ENCODE results near the gene ZMYND12. TPM values are rescaled to one million over a fixed set of nuclear protein-coding genes. Genes with fewer than 3 reads are reported as not detected.
A peak's percentile ranks its signal among the peaks of the same experiment; 100 is the strongest.

The ZMYND12 gene
- total and polyA plus RNA-seq, 7 donors = 0.54 to 10.9 (median 1.0) TPM

- Histone ChIP-seq H3K9me3 (no peaks in the 10 kb centered on the region), H3K4me1 (peaks cover 0 to 38% (median 34%) of the 10 kb centered on the region in 4 donors), H3K4me3 (no peak overlapping the region), H3K36me3 (no peaks in the 10 kb centered on the region), H3K27me3 (no peaks in the 10 kb centered on the region), H3K27ac (peak overlapping the region in 3 of 4 donors; percentile 74 to 87 (median 80))
- WGBS, 2 donors = 88 to 89% methylated on average over 7 of the region's 7 CpGs
- no peak for TF ChIP-seq CTCF (IDR thresholded peaks at IDR 0.05)
- TF ChIP-seq EP300 (IDR thresholded peaks at IDR 0.05) = peak; percentile 29 to 95 (median 76)
- peak; percentile 53 to 87 (median 67) for TF ChIP-seq POLR2AphosphoS5 (IDR thresholded peaks at IDR 0.05)
- intact Hi-C loops (cut with DNase I) = loop anchor here (2.0 to 5.0 kb wide), 2 partner anchors 38 to 83 kb away; partner anchors contain the start of gene RIMKLA
- peak; percentile 75 for DNase-seq
Observed at GRCh38 chr1:42420121-42420520, 35.7 kb downstream of the ZMYND12 start.

GRCh38 chr1:42419126-42419821, 36.5 kb downstream of the ZMYND12 start:
- 87 to 93% methylated on average over 5 of the region's 5 CpGs for WGBS, 2 donors
- Histone ChIP-seq H3K27me3 (no peaks in the 10 kb centered on the region), H3K9me3 (no peaks in the 10 kb centered on the region), H3K27ac (peak overlapping the region in 3 of 4 donors; percentile 74 to 87 (median 80)), H3K4me3 (no peak overlapping the region), H3K36me3 (no peaks in the 10 kb centered on the region), H3K4me1 (peaks cover 0 to 38% (median 34%) of the 10 kb centered on the region in 4 donors)
- peak; percentile 94 for DNase-seq
- intact Hi-C loops (cut with DNase I) = loop anchor here (2.0 kb wide), 1 partner anchor 38 kb away; the partner anchor contains the start of genes PPCS and ZMYND12
- TF ChIP-seq POLR2AphosphoS5 (IDR thresholded peaks at IDR 0.05) (peak; percentile 87 to 95 (median 90)), POLR2A (IDR thresholded peaks at IDR 0.05) (no peak), EP300 (IDR thresholded peaks at IDR 0.05) (peak; percentile 35 to 95 (median 80))

- TF ChIP-seq POLR2AphosphoS5 (IDR thresholded peaks at IDR 0.05) (no peak), POLR2A (IDR thresholded peaks at IDR 0.05) (no peak), EP300 (IDR thresholded peaks at IDR 0.05) (no peak), CTCF (IDR thresholded peaks at IDR 0.05) (no peak)
- 92 to 93% methylated on average over 1 of the region's 1 CpG for WGBS, 2 donors
- peak overlapping the region in 2 of 4 donors; percentile 80 to 87 for H3K27ac ChIP-seq
- no peak overlapping the region for H3K4me3 ChIP-seq
- H3K9me3 ChIP-seq = no peaks in the 10 kb centered on the region
- intact Hi-C loops (cut with DNase I) = loop anchor here (2.0 kb wide), 1 partner anchor 38 kb away; the partner anchor contains the start of genes PPCS and ZMYND12
- no peaks in the 10 kb centered on the region for H3K27me3 ChIP-seq
- no peak for DNase-seq
- H3K36me3 ChIP-seq = no peaks in the 10 kb centered on the region
- H3K4me1 ChIP-seq = peaks cover 0 to 38% (median 34%) of the 10 kb centered on the region in 4 donors
Observed at GRCh38 chr1:42418516-42418915, 37.3 kb downstream of the ZMYND12 start.

GRCh38 chr1:42417166-42417565, 38.7 kb downstream of the ZMYND12 start:
- intact Hi-C loops (cut with DNase I) = no loop called here
- Histone ChIP-seq H3K4me1 (peaks cover 0 to 36% (median 34%) of the 10 kb centered on the region in 4 donors), H3K36me3 (no peaks in the 10 kb centered on the region), H3K9me3 (no peaks in the 10 kb centered on the region), H3K27me3 (no peaks in the 10 kb centered on the region), H3K27ac (no peak overlapping the region), H3K4me3 (no peak overlapping the region)
- no peak for TF ChIP-seq POLR2A (IDR thresholded peaks at IDR 0.05)
- no peak for TF ChIP-seq POLR2AphosphoS5 (IDR thresholded peaks at IDR 0.05)
- no peak for TF ChIP-seq EP300 (IDR thresholded peaks at IDR 0.05)
- no peak for TF ChIP-seq CTCF (IDR thresholded peaks at IDR 0.05)
- WGBS, 2 donors = 72 to 89% methylated on average over 3 of the region's 3 CpGs
- DNase-seq = no peak

All from sigmoid colon (tissue), 7 donors.